Kidney glomerular epithelial cell (primary cell): ENCODE data around the gene CUL3.
A peak's percentile ranks its signal among the peaks of the same experiment; 100 is the strongest.
"Not testable (repeated sequence)": the region's sequence is repeated elsewhere in the genome, so short reads cannot be mapped to it uniquely, and the experiment has no call there.

ENCODE experiments used
- DNase-seq: peaks from one replicate; lab custom pipeline; 2025; lab: John Stamatoyannopoulos, UW

CUL3 gene

GRCh38 chr2:224585211-224586088 is at the start of gene CUL3:
Gene CUL3 (minus strand): TSS chr2:224585363. CDS start chr2:224585009, 354 bp downstream.
- peak; percentile 96 for DNase-seq

- DNase-seq: no peak
Observed at GRCh38 chr2:224630659-224631550, 45.7 kb upstream of the CUL3 start.

GRCh38 chr2:224628416-224628815 is 43.3 kb upstream of the CUL3 start:
- DNase-seq: no peak

GRCh38 chr2:224626735-224627134 is 41.6 kb upstream of the CUL3 start:
- DNase-seq: no peak

- DNase-seq: no peak
Observed at GRCh38 chr2:224613543-224614286, 28.6 kb upstream of the CUL3 start.

GRCh38 chr2:224612578-224612977 is 27.4 kb upstream of the CUL3 start:
- DNase-seq: no peak

- no peak for DNase-seq
Observed at GRCh38 chr2:224611938-224612337, 26.8 kb upstream of the CUL3 start.

GRCh38 chr2:224608104-224608503 is 22.9 kb upstream of the CUL3 start:
- DNase-seq: no peak

GRCh38 chr2:224603746-224604500 is 18.8 kb upstream of the CUL3 start:
- not testable (repeated sequence) for DNase-seq

- not testable (repeated sequence) for DNase-seq
Observed at GRCh38 chr2:224602778-224603375, 17.7 kb upstream of the CUL3 start.

GRCh38 chr2:224601923-224602322 is 16.8 kb upstream of the CUL3 start:
- DNase-seq: no peak

GRCh38 chr2:224598678-224599077 is 13.5 kb upstream of the CUL3 start:
- DNase-seq: no peak

GRCh38 chr2:224596289-224596688 is 11.1 kb upstream of the CUL3 start:
- DNase-seq: no peak

GRCh38 chr2:224595518-224595917 is 10.4 kb upstream of the CUL3 start:
- DNase-seq: no peak

GRCh38 chr2:224594840-224595239 is 9.7 kb upstream of the CUL3 start:
- DNase-seq: no peak

- DNase-seq: no peak
Observed at GRCh38 chr2:224591220-224591619, 6.1 kb upstream of the CUL3 start.

GRCh38 chr2:224586127-224586695 is 1.0 kb upstream of the CUL3 start:
- DNase-seq: no peak

GRCh38 chr2:224584785-224585210 is 365 bp downstream of the CUL3 start:
- DNase-seq: no peak

- no peak for DNase-seq
Observed at GRCh38 chr2:224584111-224584784, 915 bp downstream of the CUL3 start.

- DNase-seq: not testable (repeated sequence)
Observed at GRCh38 chr2:224583033-224583432, 2.1 kb downstream of the CUL3 start.
